Chondrocyte (in vitro differentiated cells): Measurements from ENCODE around the gene DELE1. TPM values are rescaled to one million over a fixed set of nuclear protein-coding genes. Genes with fewer than 3 reads are reported as not detected.

Source experiments
- DNase-seq: peaks from one replicate; pipeline ENCODE4 v3.0.0; 2021; ENCODE audit warnings: mixed read lengths, low spot score
- H3K27ac Mint-ChIP-seq: one replicate; pipeline ENCODE4 v1.8.0; 2021; ENCODE audit warnings: mild to moderate bottlenecking, moderate library complexity, mixed read lengths; ENCODE audit not compliant: unreplicated experiment
- H3K27me3 Mint-ChIP-seq: 2 replicates; pipeline ENCODE4 v1.8.0; 2021; ENCODE audit warnings: low read depth, mixed read lengths
- H3K36me3 Mint-ChIP-seq: 2 replicates; pipeline ENCODE4 v1.8.0; 2021; ENCODE audit warnings: low read depth, mixed read lengths
- H3K4me1 Mint-ChIP-seq: 2 replicates; pipeline ENCODE4 v1.8.0; 2021; ENCODE audit warnings: low read depth, mild to moderate bottlenecking, mixed read lengths
- H3K4me3 Mint-ChIP-seq: one replicate; pipeline ENCODE4 v1.8.0; 2021; ENCODE audit warnings: mild to moderate bottlenecking, moderate library complexity, mixed read lengths; ENCODE audit not compliant: unreplicated experiment
- H3K9me3 Mint-ChIP-seq: 2 replicates; pipeline ENCODE4 v1.8.0; 2021; ENCODE audit warnings: low read depth, mixed read lengths
- CTCF ChIP-seq: fragments of 200-600 bp; sonication (generic); IDR thresholded peaks from 2 replicates; pipeline ENCODE4 v1.5.0; 2021; ENCODE audit warnings: antibody characterized with exemption, mild to moderate bottlenecking, moderate library complexity
- total RNA-seq: library from RNA; stranded (reverse); gene quantifications from 3 replicates; pipeline ENCODE4 v1.2.1, GENCODE V29; 2021

Gene DELE1
- total RNA-seq, 1 donor from 2014 or later: 43.8 TPM

- Mint-ChIP-seq H3K9me3 (no peaks in the 10 kb centered on the region), H3K4me3 (no peak overlapping the region), H3K27ac (no peak overlapping the region), H3K4me1 (peaks cover 2% of the 10 kb centered on the region), H3K27me3 (no peaks in the 10 kb centered on the region), H3K36me3 (peaks cover 28% of the 10 kb centered on the region)
- no peak for DNase-seq
- no peak for TF ChIP-seq CTCF
Observed at GRCh38 chr5:141935538-141935937, 11.9 kb downstream of the DELE1 start.

DNA sequence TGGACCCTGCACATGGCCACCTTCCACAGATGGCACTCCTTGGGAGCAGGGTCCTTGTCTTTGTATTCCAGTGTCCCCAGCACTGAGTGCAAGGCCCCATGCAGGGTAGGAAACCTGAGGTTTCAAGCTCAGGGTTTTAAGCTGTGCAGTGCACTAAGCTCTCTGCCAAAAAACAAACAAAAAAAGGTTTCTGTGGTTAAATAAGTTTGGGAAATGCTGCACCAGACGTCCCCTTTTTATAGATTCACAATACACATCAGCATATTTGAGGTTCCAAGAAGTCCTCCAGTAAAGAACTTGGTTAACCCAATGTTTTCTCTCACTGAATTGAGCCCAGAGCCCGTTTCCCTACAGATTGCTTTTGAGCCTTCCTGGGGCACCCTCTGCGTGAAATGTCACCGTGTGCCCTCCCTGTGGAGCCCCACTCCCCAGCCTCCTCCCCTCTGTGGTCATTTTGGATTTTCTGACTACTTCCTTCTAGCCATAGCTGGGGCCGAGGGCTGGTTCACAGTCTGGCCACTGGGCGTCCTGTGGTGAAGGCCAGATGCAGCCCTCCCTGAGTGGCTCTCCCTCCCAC is 17.1 kb downstream of the DELE1 start:
- H3K36me3 Mint-ChIP-seq: peaks cover 12% of the 10 kb centered on the region
- H3K9me3 Mint-ChIP-seq: no peaks in the 10 kb centered on the region
- peaks cover 23% of the 10 kb centered on the region for H3K4me1 Mint-ChIP-seq
- no peak for DNase-seq
- peak overlapping the region; percentile 80 for H3K27ac Mint-ChIP-seq
- H3K4me3 Mint-ChIP-seq: no peak overlapping the region
- H3K27me3 Mint-ChIP-seq: no peaks in the 10 kb centered on the region
- peak; percentile 18 for TF ChIP-seq CTCF

DNA sequence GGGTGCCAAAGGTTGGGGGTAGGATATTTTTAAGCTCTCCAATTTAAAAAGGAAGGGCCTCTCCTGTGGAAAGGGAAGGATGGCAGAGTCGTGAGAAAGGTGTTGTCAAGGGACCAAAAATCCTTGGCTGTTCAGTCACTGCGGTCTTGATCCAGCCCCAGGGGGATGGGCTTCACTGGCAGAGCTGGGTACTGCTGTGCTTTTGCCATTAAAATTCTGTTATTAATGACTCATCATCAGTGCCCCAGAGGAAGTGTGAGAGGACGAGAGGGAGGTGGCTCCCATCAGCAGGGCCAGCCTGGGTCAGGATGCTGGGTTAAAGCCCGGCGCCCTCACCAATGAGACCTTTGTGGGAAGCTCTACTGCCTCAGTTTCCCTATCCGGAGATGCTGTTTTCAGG is 17.6 kb downstream of the DELE1 start:
- H3K27ac Mint-ChIP-seq: peak overlapping the region; percentile 80

DNA sequence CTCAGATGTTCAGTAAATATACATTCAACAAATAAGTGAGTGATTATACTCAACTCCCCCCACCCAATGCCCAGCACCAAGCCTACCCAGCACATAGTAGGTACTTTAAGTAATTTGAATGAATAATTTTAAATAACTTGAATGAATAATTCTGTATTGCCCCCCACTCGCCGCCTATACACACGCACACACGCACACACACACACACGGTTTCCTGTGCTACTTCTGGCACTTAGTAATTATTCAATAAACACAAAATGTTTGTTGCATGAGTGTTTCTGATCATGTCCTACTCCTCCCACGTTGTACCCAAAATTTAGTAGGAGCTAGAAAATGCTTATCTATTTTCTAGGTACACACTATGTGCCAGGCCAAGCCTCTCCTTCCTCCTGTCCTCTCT is 18.1 kb downstream of the DELE1 start:
- DNase-seq: no peak
- Mint-ChIP-seq H3K9me3 (no peaks in the 10 kb centered on the region), H3K27ac (peak overlapping the region; percentile 13), H3K4me1 (peaks cover 23% of the 10 kb centered on the region), H3K4me3 (no peak overlapping the region), H3K27me3 (no peaks in the 10 kb centered on the region), H3K36me3 (peaks cover 9% of the 10 kb centered on the region)
- no peak for TF ChIP-seq CTCF

More for the DNA sequence above, 17.6 kb downstream of the DELE1 start:
- Mint-ChIP-seq H3K27me3 (no peaks in the 10 kb centered on the region), H3K4me3 (no peak overlapping the region), H3K4me1 (peaks cover 23% of the 10 kb centered on the region), H3K36me3 (peaks cover 9% of the 10 kb centered on the region), H3K9me3 (no peaks in the 10 kb centered on the region)
- DNase-seq: no peak
- TF ChIP-seq CTCF: no peak

DNA sequence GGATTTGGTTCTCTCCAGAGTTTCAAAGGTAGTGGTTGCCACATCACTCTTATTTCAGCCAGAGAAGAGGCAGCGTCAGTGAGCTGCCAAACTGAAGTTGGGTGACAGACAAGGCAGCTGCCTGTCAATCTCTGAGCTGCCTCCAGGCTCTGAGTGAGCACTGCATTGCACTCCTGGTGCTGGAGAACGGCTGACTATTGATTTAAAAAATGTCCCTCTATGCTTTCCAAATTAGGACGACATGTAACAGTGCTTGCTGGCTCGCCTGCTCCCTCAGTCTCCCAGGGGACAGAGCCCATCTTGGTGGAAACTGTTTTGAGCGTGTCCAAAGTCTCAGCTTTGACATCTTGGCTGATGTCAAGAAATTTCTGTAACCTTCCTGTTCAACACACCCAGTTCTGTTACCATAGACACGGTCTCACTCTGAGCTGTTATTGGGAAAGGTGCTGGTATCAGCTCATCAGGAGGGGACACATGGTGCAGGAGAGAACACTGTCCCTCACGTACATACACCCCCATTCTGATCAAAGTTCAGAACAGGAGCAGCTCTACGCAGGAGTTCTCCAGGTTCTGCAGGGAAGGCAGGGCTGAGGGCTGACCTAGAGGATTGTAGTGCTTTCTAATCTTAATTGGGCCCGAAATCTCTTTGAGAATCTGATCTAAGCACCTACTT is 18.6 kb downstream of the DELE1 start:
- peaks cover 9% of the 10 kb centered on the region for H3K36me3 Mint-ChIP-seq
- DNase-seq: no peak
- TF ChIP-seq CTCF: no peak
- H3K9me3 Mint-ChIP-seq: no peaks in the 10 kb centered on the region
- peak overlapping the region; percentile 13 for H3K27ac Mint-ChIP-seq
- H3K27me3 Mint-ChIP-seq: no peaks in the 10 kb centered on the region
- H3K4me1 Mint-ChIP-seq: peaks cover 23% of the 10 kb centered on the region
- no peak overlapping the region for H3K4me3 Mint-ChIP-seq
